Hepatocyte (in vitro differentiated cells): ENCODE data around the gene ASTE1.

Source experiments
- CTCF ChIP-seq: fragments of 200-600 bp; sonication (generic); IDR thresholded peaks from 2 replicates; pipeline ENCODE4 v1.5.1; 2016; ENCODE audit warnings: antibody characterized with exemption, mild to moderate bottlenecking; ENCODE audit not compliant: poor library complexity
- EZH2 ChIP-seq: fragments of 200-600 bp; sonication (generic); IDR thresholded peaks from 2 replicates; pipeline ENCODE4 v1.6.1; 2016; ENCODE audit warnings: antibody characterized with exemption, mild to moderate bottlenecking, borderline replicate concordance
- EZH2phosphoT487 ChIP-seq: fragments of 200-600 bp; sonication (generic); IDR thresholded peaks from one replicate; pipeline ENCODE4 v1.6.1; 2018; ENCODE audit warnings: antibody characterized with exemption, mild to moderate bottlenecking, low read depth, moderate library complexity; ENCODE audit not compliant: unreplicated experiment, severe bottlenecking

GRCh38 chr3:131004603-131005002 is 22.0 kb downstream of the ASTE1 start:
- TF ChIP-seq CTCF (no peak), EZH2phosphoT487 (no peak), EZH2 (no peak)
